Uterus (tissue), 2 donors: ENCODE data around the gene ACSF3.

Source experiments
- POLR2A ChIP-seq, 2 donors: fragments of 450-650 bp; IDR thresholded peaks; one replicate each; pipeline ENCODE4 v1.6.1; 2016; ENCODE audit warnings: antibody characterized with exemption in 2 of 2, mild to moderate bottlenecking in 1 of 2, moderate library complexity in 1 of 2
- TF ChIP-seq, protein P1 (sequence below), 4 experiments: fragments of 200-600 bp in 2 of 4; fragments of 450-650 bp in 2 of 4; sonication (generic) in 2 of 4; IDR thresholded peaks; one replicate each; pipeline ENCODE4 v1.5.1; 2016 to 2019; ENCODE audit warnings: antibody characterized with exemption in 4 of 4, mild to moderate bottlenecking in 2 of 4, moderate library complexity in 1 of 4

DNA sequence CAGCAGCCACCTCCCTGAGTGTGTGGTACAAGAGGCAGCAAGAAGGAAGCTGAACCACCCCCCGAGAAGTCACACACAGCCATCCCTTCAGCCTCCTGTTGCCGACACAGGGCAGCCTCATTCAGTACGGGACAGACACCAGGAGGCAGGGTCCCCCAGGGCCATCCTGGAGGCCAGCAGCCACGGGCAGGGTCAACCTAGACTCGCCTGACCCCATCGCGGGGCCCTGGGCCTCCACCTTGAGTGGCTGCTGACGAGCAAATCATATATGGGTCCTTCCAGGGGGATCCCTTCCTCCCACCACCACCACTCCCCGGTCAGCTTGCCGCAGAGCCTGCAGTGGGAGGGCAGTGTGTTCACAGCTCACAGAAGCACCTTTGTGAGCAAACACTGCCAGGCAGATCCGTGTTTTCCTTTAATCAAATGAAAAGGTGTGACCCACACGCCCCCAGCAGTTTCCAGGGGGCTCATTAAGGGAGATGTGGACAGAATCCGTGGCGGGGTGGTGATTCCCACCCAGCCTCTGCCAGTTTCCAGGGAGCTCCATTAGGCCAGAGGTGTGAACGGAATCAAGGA, 5.6 kb upstream of the ACSF3 start:
- no peak for TF ChIP-seq POLR2A (IDR thresholded peaks at IDR 0.05)
- TF ChIP-seq, protein P1, sequence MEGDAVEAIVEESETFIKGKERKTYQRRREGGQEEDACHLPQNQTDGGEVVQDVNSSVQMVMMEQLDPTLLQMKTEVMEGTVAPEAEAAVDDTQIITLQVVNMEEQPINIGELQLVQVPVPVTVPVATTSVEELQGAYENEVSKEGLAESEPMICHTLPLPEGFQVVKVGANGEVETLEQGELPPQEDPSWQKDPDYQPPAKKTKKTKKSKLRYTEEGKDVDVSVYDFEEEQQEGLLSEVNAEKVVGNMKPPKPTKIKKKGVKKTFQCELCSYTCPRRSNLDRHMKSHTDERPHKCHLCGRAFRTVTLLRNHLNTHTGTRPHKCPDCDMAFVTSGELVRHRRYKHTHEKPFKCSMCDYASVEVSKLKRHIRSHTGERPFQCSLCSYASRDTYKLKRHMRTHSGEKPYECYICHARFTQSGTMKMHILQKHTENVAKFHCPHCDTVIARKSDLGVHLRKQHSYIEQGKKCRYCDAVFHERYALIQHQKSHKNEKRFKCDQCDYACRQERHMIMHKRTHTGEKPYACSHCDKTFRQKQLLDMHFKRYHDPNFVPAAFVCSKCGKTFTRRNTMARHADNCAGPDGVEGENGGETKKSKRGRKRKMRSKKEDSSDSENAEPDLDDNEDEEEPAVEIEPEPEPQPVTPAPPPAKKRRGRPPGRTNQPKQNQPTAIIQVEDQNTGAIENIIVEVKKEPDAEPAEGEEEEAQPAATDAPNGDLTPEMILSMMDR (IDR thresholded peaks at IDR 0.05), result no peak
